ENCODE data around the gene DDOST. TPM values are rescaled to one million over a fixed set of nuclear protein-coding genes. Genes with fewer than 3 reads are reported as not detected.

Gene DDOST
- total RNA-seq, 4 donors from 2014 or later, result 119 to 155 (median 141) TPM

DNA sequence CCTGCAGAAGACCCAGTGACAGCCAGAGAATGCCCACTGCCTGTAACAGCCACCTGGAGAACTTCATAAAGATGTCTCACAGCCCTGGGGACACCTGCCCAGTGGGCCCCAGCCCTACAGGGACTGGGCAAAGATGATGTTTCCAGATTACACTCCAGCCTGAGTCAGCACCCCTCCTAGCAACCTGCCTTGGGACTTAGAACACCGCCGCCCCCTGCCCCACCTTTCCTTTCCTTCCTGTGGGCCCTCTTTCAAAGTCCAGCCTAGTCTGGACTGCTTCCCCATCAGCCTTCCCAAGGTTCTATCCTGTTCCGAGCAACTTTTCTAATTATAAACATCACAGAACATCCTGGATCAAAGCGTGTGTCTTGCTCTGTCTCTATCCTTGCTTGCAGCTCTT lies 42.6 kb downstream of the DDOST start:
- no peak for DNase-seq (ENCODE audit: low spot score)
- TF ChIP-seq, protein P1, sequence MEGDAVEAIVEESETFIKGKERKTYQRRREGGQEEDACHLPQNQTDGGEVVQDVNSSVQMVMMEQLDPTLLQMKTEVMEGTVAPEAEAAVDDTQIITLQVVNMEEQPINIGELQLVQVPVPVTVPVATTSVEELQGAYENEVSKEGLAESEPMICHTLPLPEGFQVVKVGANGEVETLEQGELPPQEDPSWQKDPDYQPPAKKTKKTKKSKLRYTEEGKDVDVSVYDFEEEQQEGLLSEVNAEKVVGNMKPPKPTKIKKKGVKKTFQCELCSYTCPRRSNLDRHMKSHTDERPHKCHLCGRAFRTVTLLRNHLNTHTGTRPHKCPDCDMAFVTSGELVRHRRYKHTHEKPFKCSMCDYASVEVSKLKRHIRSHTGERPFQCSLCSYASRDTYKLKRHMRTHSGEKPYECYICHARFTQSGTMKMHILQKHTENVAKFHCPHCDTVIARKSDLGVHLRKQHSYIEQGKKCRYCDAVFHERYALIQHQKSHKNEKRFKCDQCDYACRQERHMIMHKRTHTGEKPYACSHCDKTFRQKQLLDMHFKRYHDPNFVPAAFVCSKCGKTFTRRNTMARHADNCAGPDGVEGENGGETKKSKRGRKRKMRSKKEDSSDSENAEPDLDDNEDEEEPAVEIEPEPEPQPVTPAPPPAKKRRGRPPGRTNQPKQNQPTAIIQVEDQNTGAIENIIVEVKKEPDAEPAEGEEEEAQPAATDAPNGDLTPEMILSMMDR (IDR thresholded peaks at IDR 0.05), result no peak
- no peak for ATAC-seq (ENCODE audit: low FRiP score)

DNA sequence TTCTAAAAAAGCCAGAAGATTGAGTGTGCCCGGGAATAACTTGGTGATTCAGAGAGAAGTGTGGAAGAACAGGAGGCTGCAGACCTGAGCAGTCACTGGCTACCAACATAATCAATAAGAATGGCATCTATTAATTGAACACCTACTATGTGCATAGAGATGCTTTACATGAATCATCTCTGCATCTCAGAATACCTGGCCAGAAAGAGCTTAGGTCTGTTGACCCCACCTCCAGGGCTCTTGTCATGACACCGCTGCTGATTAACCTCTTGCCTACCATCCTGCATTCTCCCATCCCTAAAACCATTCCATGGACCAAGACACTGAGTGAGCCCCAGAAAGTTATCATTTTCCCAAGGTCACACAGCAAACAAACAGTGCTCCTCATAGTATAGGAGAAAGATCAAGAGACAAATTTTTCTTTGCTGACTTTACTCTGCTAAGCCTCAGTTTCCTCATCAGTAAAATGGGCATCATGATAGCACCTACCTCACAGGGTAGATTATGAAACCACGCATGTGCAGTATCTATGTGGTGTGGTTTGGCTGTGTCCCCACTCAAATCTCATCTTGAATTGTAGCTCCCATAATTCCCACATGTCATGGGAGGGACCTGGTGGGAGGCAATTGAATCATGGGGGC lies 44.2 kb downstream of the DDOST start:
- TF ChIP-seq, protein P1 (IDR thresholded peaks at IDR 0.05), result no peak
- no peak for ATAC-seq (ENCODE audit: low FRiP score)
- DNase-seq (ENCODE audit: low spot score), result no peak

DNA sequence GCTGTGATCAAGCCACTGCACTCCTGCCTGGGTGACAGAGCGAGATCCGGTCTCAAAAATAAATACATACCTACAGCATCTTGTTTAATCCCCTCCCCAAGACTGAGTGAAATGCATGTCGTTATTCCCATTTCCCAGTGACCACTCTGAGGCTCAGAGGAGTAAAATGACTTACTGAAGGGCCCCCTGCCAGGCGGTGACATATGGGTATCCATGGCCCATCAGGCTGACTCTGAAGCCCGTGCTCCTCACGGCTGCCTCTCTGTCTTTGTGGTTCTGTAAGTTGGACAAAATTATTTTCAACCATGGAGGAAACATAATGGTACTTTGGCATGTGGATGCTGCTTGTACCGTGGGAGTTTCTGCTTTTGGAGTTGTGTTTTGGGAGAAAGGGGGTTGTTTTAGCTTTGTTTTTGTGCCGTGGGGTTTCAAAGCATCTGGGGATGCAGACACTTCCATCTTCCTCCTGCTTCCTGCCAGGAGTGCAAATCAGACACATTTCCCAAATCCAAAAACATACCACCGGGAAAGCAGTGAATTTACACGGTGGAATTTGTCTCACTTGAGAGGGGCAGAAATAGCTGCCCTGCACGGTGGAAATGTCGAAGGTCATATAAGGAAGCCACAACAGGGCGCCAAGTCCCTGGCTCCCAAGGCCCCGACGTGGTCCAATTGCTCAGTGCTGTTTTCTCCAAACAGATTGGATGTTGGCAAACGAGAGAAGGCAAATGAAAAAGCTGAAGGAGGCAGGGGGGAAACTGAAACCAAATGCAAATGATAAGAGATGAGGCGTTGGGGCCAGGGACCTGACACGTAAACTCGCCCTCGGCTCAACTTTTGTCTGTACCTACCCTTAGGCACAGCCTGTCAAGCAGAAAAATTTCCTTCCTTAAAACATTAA lies 45.0 kb downstream of the DDOST start:
- TF ChIP-seq, protein P1 (IDR thresholded peaks at IDR 0.05), result no peak
- ATAC-seq (ENCODE audit: low FRiP score), result no peak
- DNase-seq (ENCODE audit: low spot score), result no peak

DNA sequence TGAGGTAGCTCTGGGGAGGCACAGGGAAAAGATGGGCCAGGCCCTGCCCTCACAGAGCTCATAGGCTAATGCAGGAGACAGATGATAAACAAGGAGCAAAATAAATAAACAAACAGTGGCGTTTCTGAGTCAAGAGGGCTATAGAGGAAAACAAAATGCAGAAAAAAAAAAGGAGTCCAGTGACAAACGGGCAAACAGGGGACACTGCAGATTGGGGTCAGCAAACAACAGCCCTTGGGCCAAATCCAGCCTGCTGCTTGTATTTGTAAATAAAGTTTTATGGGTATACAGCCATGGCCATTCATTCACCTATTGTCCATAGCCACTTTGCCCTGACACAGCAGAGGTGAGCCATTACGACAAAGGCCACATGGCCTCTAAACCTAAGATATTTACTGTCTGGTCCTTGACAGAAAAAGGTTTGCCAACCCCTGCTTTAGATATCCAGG lies 47.0 kb downstream of the DDOST start:
- TF ChIP-seq, protein P1 (IDR thresholded peaks at IDR 0.05), result no peak

DNA sequence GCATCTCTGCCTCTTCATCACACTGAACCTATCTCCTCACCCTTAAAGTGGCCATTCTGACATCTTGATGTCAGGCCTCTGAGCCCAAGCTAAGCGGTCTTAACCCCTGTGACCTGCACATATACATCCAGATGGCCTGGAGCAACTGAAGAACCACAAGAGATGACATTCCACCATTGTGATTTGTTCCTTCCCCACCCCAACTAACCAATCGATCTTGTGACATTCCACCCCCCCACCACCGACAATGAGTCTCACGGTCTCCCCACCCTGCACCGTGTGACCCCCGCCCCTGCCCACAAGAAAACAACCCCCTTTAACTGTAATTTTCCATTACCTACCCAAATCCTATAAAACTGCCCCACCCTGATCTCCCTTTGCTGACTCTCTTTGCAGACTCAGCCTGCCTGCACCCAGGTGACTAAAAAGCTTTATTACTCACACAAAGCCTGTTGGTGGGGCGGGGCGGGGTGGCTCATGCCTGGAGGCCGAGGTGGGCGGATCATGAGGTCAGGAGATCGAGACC lies 48.9 kb downstream of the DDOST start:
- TF ChIP-seq, protein P1 (IDR thresholded peaks at IDR 0.05), result no peak
- no peak for ATAC-seq (ENCODE audit: low FRiP score)

More for the DNA sequence above, 47.0 kb downstream of the DDOST start:
- ATAC-seq (ENCODE audit: low FRiP score) (no peak), DNase-seq (ENCODE audit: low spot score) (no peak)

DNA sequence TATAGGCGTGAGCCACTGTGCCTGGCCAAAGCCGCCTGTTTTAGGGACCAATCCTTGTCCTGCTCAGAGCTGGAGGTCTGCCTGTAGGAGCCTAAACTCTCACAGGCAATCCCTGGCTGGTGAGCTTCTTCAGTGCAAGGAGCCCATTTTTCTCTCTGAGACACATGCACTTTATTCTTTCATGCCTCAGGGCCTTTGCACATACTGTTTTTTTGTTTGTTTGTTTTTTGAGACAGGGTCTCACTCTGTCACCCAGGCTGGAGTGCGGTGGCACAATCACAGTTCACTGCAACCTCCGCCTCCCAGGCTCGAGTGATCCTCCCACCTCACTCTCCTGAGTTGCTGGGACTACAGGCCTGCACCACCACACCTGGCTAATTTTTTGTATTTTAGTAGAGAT lies 49.5 kb downstream of the DDOST start:
- DNase-seq (ENCODE audit: low spot score), result no peak
- TF ChIP-seq, protein P1 (IDR thresholded peaks at IDR 0.05), result no peak
- no peak for ATAC-seq (ENCODE audit: low FRiP score)

More for the DNA sequence above, 48.9 kb downstream of the DDOST start:
- no peak for DNase-seq (ENCODE audit: low spot score)

All from omental fat pad (tissue), 4 donors.